ENCODE results near the gene OAS1. TPM values are rescaled to one million over a fixed set of nuclear protein-coding genes. Genes with fewer than 3 reads are reported as not detected.

The OAS1 gene
- total and polyA plus RNA-seq, 9 of the 15 experiments (the other 6 are each of a cell fraction or from before 2014, with no cell fraction given), result 0.06 to 0.25 TPM; not detected in 7

DNA sequence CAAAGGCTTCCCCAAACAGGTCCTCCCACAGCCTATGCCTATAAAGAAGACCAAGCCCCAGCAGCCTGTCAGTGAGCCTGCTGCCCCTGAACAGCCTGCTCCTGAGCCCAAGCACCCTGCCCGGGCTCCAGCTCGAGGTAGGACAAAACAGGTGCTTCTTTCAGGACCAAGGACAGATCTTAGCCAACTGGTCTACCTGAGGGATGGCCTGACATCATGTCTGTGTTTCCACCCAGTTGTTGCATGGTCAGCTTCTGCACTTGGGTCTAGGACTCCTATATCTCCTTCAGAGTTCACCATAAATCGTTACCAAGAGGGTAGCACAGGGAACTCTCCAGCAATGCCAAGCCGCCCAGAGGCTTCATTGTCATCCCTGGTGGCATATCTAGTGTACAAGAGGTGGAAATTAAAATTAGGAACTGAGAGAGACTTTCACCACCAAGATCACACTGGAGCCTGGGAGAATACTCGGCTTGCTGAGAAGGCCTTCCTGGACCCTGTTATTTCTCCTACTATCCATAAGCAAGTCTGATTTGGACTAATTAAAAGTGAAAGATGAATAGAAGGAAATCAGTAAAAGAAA is 38.2 kb upstream of the OAS1 start:
- CTCF ChIA-PET (ENCODE audit: low intra/inter-chr PET ratio), result no interaction called here

More for the DNA sequence above, 38.2 kb upstream of the OAS1 start:
- Histone ChIP-seq H3K27me3 (ENCODE audit: control insufficient read depth in 2 of 2, insufficient read depth in 2 of 2, low read length in 2 of 2) (peaks cover 0 to 3% of the 10 kb centered on the region in 2 experiments; a peak in 1 of 5 replicates), H3K27ac (ENCODE audit: extremely low read depth, low read depth, low read length) (no peak overlapping the region), H4K20me1 (replicated peaks; ENCODE audit: control insufficient read depth, insufficient read depth, low read length) (no peaks in the 10 kb centered on the region; the same call in 1 of the 2 replicates), H3K9me3 (replicated peaks; ENCODE audit: control insufficient read depth, insufficient read depth, low read depth, low read length) (no peaks in the 10 kb centered on the region), H3K79me2 (ENCODE audit: control insufficient read depth, insufficient read depth, low read length) (no peaks in the 10 kb centered on the region), H3K36me3 (ENCODE audit: control insufficient read depth, insufficient read depth, low read length) (no peaks in the 10 kb centered on the region), H3K4me2 (ENCODE audit: insufficient read depth, low read length) (no peak overlapping the region), H3K9me1 (ENCODE audit: control insufficient read depth, insufficient read depth, low read length) (no peaks in the 10 kb centered on the region), H2AFZ (ENCODE audit: low read depth, low read length) (no peak overlapping the region), H3K9ac (ENCODE audit: insufficient read depth in 1 of 2, low read depth in 2 of 2, low read length in 2 of 2) (no peak overlapping the region), H3K4me3 (no peak overlapping the region), H3K4me1 (replicated peaks in 1 of 2; ENCODE audit: control insufficient read depth in 2 of 2, insufficient read depth in 2 of 2, low read length in 2 of 2) (no peaks in the 10 kb centered on the region)
- no peak for TF ChIP-seq BRD4 (IDR thresholded peaks at IDR 0.05)
- no peak for TF ChIP-seq HDAC8 (tag; IDR thresholded peaks at IDR 0.05)
- peak; percentile 91 for TF ChIP-seq EHMT2 (IDR thresholded peaks at IDR 0.05)
- TF ChIP-seq, protein P1, sequence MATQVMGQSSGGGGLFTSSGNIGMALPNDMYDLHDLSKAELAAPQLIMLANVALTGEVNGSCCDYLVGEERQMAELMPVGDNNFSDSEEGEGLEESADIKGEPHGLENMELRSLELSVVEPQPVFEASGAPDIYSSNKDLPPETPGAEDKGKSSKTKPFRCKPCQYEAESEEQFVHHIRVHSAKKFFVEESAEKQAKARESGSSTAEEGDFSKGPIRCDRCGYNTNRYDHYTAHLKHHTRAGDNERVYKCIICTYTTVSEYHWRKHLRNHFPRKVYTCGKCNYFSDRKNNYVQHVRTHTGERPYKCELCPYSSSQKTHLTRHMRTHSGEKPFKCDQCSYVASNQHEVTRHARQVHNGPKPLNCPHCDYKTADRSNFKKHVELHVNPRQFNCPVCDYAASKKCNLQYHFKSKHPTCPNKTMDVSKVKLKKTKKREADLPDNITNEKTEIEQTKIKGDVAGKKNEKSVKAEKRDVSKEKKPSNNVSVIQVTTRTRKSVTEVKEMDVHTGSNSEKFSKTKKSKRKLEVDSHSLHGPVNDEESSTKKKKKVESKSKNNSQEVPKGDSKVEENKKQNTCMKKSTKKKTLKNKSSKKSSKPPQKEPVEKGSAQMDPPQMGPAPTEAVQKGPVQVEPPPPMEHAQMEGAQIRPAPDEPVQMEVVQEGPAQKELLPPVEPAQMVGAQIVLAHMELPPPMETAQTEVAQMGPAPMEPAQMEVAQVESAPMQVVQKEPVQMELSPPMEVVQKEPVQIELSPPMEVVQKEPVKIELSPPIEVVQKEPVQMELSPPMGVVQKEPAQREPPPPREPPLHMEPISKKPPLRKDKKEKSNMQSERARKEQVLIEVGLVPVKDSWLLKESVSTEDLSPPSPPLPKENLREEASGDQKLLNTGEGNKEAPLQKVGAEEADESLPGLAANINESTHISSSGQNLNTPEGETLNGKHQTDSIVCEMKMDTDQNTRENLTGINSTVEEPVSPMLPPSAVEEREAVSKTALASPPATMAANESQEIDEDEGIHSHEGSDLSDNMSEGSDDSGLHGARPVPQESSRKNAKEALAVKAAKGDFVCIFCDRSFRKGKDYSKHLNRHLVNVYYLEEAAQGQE (IDR thresholded peaks at IDR 0.05; ENCODE audit: borderline replicate concordance), result peak; percentile 94
- TF ChIP-seq, protein P1 (CRISPR knock-in tag; IDR thresholded peaks at IDR 0.05; ENCODE audit: low read depth), result no peak
- TF ChIP-seq, protein P2, sequence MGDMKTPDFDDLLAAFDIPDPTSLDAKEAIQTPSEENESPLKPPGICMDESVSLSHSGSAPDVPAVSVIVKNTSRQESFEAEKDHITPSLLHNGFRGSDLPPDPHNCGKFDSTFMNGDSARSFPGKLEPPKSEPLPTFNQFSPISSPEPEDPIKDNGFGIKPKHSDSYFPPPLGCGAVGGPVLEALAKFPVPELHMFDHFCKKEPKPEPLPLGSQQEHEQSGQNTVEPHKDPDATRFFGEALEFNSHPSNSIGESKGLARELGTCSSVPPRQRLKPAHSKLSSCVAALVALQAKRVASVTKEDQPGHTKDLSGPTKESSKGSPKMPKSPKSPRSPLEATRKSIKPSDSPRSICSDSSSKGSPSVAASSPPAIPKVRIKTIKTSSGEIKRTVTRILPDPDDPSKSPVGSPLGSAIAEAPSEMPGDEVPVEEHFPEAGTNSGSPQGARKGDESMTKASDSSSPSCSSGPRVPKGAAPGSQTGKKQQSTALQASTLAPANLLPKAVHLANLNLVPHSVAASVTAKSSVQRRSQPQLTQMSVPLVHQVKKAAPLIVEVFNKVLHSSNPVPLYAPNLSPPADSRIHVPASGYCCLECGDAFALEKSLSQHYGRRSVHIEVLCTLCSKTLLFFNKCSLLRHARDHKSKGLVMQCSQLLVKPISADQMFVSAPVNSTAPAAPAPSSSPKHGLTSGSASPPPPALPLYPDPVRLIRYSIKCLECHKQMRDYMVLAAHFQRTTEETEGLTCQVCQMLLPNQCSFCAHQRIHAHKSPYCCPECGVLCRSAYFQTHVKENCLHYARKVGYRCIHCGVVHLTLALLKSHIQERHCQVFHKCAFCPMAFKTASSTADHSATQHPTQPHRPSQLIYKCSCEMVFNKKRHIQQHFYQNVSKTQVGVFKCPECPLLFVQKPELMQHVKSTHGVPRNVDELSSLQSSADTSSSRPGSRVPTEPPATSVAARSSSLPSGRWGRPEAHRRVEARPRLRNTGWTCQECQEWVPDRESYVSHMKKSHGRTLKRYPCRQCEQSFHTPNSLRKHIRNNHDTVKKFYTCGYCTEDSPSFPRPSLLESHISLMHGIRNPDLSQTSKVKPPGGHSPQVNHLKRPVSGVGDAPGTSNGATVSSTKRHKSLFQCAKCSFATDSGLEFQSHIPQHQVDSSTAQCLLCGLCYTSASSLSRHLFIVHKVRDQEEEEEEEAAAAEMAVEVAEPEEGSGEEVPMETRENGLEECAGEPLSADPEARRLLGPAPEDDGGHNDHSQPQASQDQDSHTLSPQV (IDR thresholded peaks at IDR 0.05), result no peak
- peak; percentile 80; the same call in 1 of the 2 replicates for TF ChIP-seq MIER1 (IDR thresholded peaks at IDR 0.05; ENCODE audit: low read depth)
- TF ChIP-seq HMG20A (CRISPR knock-in tag; conservative IDR thresholded peaks at IDR 0.05), result no peak
- DNase-seq (ENCODE audit: extremely low read depth in 1 of 4, low spot score in 3 of 4), result peak in 1 of 4 experiments; percentile 4
- POLR2A ChIA-PET, result no interaction called here
- intact Hi-C loops (cut with micrococcal nuclease) (no loop called here), in situ Hi-C loops (cut with MboI) (no loop called here)
- FAIRE-seq, result no peak
- WGBS (ENCODE audit: insufficient coverage, low coverage, missing lambda C conversion rate), result 0% methylated on average over 5 of the region's 5 CpGs
- no TSS peak for BruUV-seq (replicated peaks)
- no peak for ATAC-seq
